GM13976 (cell line): Measurements from ENCODE around the gene ARFRP1.

ENCODE experiments used
- DNase-seq: peaks from one replicate; pipeline ENCODE4 v3.0.0; 2012; ENCODE audit warnings: low spot score
- in situ Hi-C: fragments of 300-500 bp; cut with MboI; formaldehyde crosslinking; loops from one replicate; pipeline ENCODE4 v1.12.0; 2022; ENCODE audit warnings: low sequenced_read_pairs, mixed read lengths, inconsistent platforms; ENCODE audit not compliant: unreplicated experiment
- TF ChIP-seq, protein P1 (sequence below): IDR thresholded peaks from 2 replicates; pipeline ENCODE4 v1.5.1; 2012; ENCODE audit warnings: borderline replicate concordance, mild to moderate bottlenecking; ENCODE audit not compliant: insufficient read depth; ENCODE audit errors: extremely low read depth, missing control alignments, control extremely low read depth

Gene ARFRP1

DNA sequence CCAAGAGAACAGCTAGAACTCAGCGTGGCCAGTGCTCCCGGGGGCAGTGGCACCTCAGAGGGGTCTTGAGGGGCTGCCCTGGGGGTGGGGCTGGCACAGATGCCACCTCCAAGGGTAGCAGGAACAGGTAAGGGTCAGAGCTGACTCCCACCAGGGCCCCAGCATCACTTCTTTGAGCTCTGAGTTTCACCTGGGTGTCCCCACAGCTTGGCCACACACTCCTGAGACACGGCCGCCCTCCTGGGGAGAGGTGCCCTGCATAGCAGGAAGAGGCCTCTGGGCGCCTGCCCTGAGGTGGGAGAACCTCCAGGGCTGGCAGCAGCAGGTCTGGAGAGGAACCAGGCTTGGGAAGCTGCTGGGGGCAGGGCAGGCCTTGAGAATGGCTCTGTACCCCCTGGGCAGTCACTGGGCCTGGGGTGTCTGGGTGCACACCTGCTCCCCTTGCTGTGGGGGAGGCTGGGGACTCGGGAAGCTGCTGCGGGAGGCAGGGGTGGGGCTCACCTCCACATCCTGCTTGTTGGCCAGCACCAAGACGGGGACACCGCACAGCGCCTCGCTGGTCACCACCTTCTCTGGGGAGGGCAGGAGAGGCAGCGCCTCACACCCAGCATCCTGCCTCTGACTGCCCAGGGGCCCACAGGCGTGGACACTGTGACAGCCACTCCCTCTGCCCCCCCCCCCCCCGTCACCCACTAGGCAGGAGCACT lies 6.3 kb downstream of the ARFRP1 start:
- TF ChIP-seq, protein P1, sequence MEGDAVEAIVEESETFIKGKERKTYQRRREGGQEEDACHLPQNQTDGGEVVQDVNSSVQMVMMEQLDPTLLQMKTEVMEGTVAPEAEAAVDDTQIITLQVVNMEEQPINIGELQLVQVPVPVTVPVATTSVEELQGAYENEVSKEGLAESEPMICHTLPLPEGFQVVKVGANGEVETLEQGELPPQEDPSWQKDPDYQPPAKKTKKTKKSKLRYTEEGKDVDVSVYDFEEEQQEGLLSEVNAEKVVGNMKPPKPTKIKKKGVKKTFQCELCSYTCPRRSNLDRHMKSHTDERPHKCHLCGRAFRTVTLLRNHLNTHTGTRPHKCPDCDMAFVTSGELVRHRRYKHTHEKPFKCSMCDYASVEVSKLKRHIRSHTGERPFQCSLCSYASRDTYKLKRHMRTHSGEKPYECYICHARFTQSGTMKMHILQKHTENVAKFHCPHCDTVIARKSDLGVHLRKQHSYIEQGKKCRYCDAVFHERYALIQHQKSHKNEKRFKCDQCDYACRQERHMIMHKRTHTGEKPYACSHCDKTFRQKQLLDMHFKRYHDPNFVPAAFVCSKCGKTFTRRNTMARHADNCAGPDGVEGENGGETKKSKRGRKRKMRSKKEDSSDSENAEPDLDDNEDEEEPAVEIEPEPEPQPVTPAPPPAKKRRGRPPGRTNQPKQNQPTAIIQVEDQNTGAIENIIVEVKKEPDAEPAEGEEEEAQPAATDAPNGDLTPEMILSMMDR: no peak
- in situ Hi-C loops: loop anchor here (10.0 kb wide), 1 partner anchor 153 kb away; no protein-coding TSS in a partner anchor

DNA sequence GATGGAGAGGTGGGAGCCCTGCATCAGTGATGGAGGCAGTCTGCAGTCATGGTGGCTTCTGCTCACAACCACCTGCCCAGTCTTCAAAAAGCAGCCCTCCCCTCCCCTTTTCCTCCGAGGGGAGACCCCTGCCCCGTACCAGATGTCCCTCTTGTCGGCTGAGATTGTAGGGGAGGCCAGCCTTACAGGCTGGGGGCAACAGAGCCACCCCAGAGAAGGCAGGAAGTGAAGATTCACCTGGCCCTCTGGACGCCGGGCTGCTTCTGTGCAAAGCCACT lies 6.8 kb downstream of the ARFRP1 start:
- TF ChIP-seq, protein P1: no peak
- in situ Hi-C loops: loop anchor here (10.0 kb wide), 1 partner anchor 154 kb away; no protein-coding TSS in a partner anchor

More for the DNA sequence above, 6.3 kb downstream of the ARFRP1 start:
- no peak for DNase-seq

GRCh38 chr20:63700199-63701050 lies 7.4 kb downstream of the ARFRP1 start:
- TF ChIP-seq, protein P1: no peak
- in situ Hi-C loops: loop anchor here (10.0 kb wide), 1 partner anchor 154 kb away; no protein-coding TSS in a partner anchor
- peak; percentile 28 for DNase-seq

More for the DNA sequence above, 6.8 kb downstream of the ARFRP1 start:
- DNase-seq: no peak

- in situ Hi-C loops: loop anchor here (10.0 kb wide), 1 partner anchor 155 kb away; no protein-coding TSS in a partner anchor
- DNase-seq: peak; percentile 24
- TF ChIP-seq, protein P1: no peak
These were observed 8.1 kb downstream of the ARFRP1 start for GRCh38 chr20:63699466-63700198.

DNA sequence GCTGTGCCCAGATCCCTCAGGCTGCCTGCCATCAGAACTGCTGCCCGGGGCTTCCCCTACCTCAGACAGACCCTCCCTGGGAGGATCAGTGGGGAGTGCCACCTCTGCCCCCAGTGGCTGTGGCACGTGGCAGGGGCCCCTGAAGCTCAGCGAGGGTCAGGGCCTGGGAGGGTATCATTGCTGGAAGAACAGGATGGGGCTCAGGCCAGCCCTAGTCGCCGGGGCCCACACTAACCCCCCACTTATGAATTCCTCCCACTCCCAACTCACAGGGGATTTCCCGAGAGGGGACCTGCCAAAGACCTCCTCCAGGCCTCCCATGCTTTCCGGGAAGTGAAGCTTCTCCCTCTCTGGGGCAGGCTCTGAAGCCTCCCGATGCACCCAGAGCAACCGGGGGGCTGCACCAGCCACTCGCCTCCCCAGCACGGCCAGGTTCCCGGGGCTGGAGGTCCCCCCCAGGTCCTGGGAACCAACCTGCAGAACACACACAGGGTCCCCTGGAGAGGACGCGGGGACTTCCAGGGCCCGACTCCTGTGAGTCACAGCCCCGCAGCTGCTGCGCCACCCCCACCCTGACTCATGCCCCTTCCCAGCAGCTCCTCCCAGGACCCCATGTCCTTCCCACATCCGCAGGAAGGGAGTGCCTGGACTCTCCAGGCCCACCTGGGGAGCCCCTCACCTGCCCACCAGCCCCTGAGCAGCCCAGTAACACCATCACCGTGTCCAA lies 8.9 kb downstream of the ARFRP1 start:
- TF ChIP-seq, protein P1: no peak
- in situ Hi-C loops: no loop called here
- peak; percentile 82 for DNase-seq

- DNase-seq: no peak
- TF ChIP-seq, protein P1: no peak
- in situ Hi-C loops: no loop called here
These were observed 9.8 kb downstream of the ARFRP1 start for GRCh38 chr20:63697868-63698545.
